OCI-LY3 (cell line): ENCODE measurements around the gene ZNF436.

Experiments
- EZH2phosphoT487 ChIP-seq: fragments of 200-600 bp; shearing (Covaris generic); IDR thresholded peaks from 2 replicates; pipeline ENCODE4 v1.6.1; 2018; ENCODE audit warnings: antibody characterized with exemption, mixed run types, low read depth
- TF ChIP-seq, protein P1 (sequence below): fragments of 200-600, 300-600 bp; sonication (generic); IDR thresholded peaks from 2 replicates; pipeline ENCODE4 v1.5.1; 2014; ENCODE audit warnings: antibody characterized with exemption, low read length, low read depth

DNA sequence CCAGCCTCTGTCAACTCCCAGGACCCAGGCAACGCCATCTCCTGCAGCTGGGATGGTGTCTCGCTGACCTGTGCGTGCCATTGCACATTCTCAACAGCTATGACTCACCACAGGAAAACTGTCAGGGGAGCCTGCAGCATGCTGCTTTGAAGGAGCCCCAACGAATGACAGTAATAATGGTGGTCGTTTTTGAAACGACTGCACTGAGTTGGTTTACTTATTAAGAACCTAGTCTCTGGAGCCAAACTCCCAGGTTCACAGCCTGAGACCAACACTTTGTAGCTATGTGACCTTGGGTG is 33.4 kb upstream of the ZNF436 start:
- TF ChIP-seq, protein P1, sequence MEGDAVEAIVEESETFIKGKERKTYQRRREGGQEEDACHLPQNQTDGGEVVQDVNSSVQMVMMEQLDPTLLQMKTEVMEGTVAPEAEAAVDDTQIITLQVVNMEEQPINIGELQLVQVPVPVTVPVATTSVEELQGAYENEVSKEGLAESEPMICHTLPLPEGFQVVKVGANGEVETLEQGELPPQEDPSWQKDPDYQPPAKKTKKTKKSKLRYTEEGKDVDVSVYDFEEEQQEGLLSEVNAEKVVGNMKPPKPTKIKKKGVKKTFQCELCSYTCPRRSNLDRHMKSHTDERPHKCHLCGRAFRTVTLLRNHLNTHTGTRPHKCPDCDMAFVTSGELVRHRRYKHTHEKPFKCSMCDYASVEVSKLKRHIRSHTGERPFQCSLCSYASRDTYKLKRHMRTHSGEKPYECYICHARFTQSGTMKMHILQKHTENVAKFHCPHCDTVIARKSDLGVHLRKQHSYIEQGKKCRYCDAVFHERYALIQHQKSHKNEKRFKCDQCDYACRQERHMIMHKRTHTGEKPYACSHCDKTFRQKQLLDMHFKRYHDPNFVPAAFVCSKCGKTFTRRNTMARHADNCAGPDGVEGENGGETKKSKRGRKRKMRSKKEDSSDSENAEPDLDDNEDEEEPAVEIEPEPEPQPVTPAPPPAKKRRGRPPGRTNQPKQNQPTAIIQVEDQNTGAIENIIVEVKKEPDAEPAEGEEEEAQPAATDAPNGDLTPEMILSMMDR: no peak
- TF ChIP-seq EZH2phosphoT487: no peak
